ENCODE data around the gene EIF2S1. TPM values are rescaled to one million over a fixed set of nuclear protein-coding genes. Genes with fewer than 3 reads are reported as not detected.

EIF2S1 gene
- total RNA-seq, result 10 to 100 TPM; 41.2 to 68.6 (median 56.1) TPM
- polyA plus RNA-seq, result 10 to 100 TPM; 13.9 to 51.4 (median 26.3) TPM
- long read RNA-seq, donor 1, full-length matches to known transcripts, result 29 of 29 reads
- long read RNA-seq, donor 1, partial matches to known transcripts, result 0 of 29 reads
- long read RNA-seq, donor 1, other reads (novel, unspliced or antisense), result 0 of 29 reads
- long read RNA-seq, donor 2, full-length matches to known transcripts, result 25 of 25 reads
- long read RNA-seq, donor 2, partial matches to known transcripts, result 0 of 25 reads
- long read RNA-seq, donor 2, other reads (novel, unspliced or antisense), result 0 of 25 reads

GRCh38 chr14:67359775-67360469 is at the start of gene EIF2S1, which contains the start of gene ATP6V1D:
Gene EIF2S1 (plus strand): TSS chr14:67360328. CDS start chr14:67364768, 4,440 bp downstream.
Gene ATP6V1D (minus strand): TSS chr14:67359804. CDS start chr14:67359698, 106 bp downstream.
- peak within 1 kb of the TSS; percentile 61 to 97 (median 94) for H3K27ac ChIP-seq
- 0 to 1% (median 0%) methylated on average over 36 to 47 of the region's 47 CpGs for WGBS, 5 donors
- H3K36me3 ChIP-seq, result peaks cover 0 to 25% (median 9%) of the 10 kb centered on the region in 6 donors
- TF ChIP-seq CTCF (IDR thresholded peaks at IDR 0.05 in 8 of 11, conservative IDR thresholded peaks at IDR 0.05 in 3 of 11) (peak; percentile 82 to 99 (median 93)), POLR2AphosphoS5 (IDR thresholded peaks at IDR 0.05) (peak; percentile 93 to 96 (median 94)), POLR2A (IDR thresholded peaks at IDR 0.05) (peak; percentile 11 to 66 (median 49))
- no peaks in the 10 kb centered on the region for H3K9me3 ChIP-seq
- H3K4me3 ChIP-seq, result peak within 1 kb of the TSS; percentile 71 to 96 (median 88)
- no peaks in the 10 kb centered on the region for H3K27me3 ChIP-seq (replicated peaks in 1 of 7)
- intact Hi-C loops (cut with DNase I; ENCODE audit: low total_unique reads), result no loop called here
- DNase-seq, result peak; percentile 100
- peaks cover 36 to 92% (median 72%) of the 10 kb centered on the region in 6 donors for H3K4me1 ChIP-seq

GRCh38 chr14:67311868-67312267 is 48.3 kb upstream of the EIF2S1 start:
- no peak overlapping the region for H3K27ac ChIP-seq
- H3K4me1 ChIP-seq, result no peaks in the 10 kb centered on the region
- intact Hi-C loops (cut with DNase I; ENCODE audit: low total_unique reads), result no loop called here
- H3K36me3 ChIP-seq, result peaks cover 0 to 65% (median 4%) of the 10 kb centered on the region in 6 donors
- H3K27me3 ChIP-seq (replicated peaks in 1 of 7), result no peaks in the 10 kb centered on the region
- no peak overlapping the region for H3K4me3 ChIP-seq
- DNase-seq, result no peak
- no peaks in the 10 kb centered on the region for H3K9me3 ChIP-seq
- TF ChIP-seq POLR2A (IDR thresholded peaks at IDR 0.05), result no peak
- no peak for TF ChIP-seq POLR2AphosphoS5 (IDR thresholded peaks at IDR 0.05)
- TF ChIP-seq CTCF (IDR thresholded peaks at IDR 0.05 in 8 of 11, conservative IDR thresholded peaks at IDR 0.05 in 3 of 11), result no peak
- 98 to 100% (median 99%) methylated on average over 2 of the region's 2 CpGs for WGBS, 5 donors

GRCh38 chr14:67313153-67313552 is 47.0 kb upstream of the EIF2S1 start:
- intact Hi-C loops (cut with DNase I; ENCODE audit: low total_unique reads), result no loop called here
- Histone ChIP-seq H3K27me3 (replicated peaks in 1 of 7) (no peaks in the 10 kb centered on the region), H3K4me3 (no peak overlapping the region), H3K27ac (no peak overlapping the region), H3K4me1 (no peaks in the 10 kb centered on the region), H3K36me3 (peaks cover 0 to 78% (median 7%) of the 10 kb centered on the region in 6 donors), H3K9me3 (no peaks in the 10 kb centered on the region)
- 92 to 97% (median 95%) methylated on average over 1 of the region's 1 CpG for WGBS, 5 donors
- TF ChIP-seq CTCF (IDR thresholded peaks at IDR 0.05 in 8 of 11, conservative IDR thresholded peaks at IDR 0.05 in 3 of 11) (no peak), POLR2AphosphoS5 (IDR thresholded peaks at IDR 0.05) (no peak), POLR2A (IDR thresholded peaks at IDR 0.05) (no peak)
- DNase-seq, result no peak

GRCh38 chr14:67317822-67318221 is 42.3 kb upstream of the EIF2S1 start:
- Histone ChIP-seq H3K27me3 (replicated peaks in 1 of 7) (no peaks in the 10 kb centered on the region), H3K4me3 (no peak overlapping the region), H3K4me1 (no peaks in the 10 kb centered on the region), H3K27ac (no peak overlapping the region), H3K9me3 (no peaks in the 10 kb centered on the region), H3K36me3 (peaks cover 0 to 92% (median 22%) of the 10 kb centered on the region in 6 donors)
- WGBS, 5 donors, result 76 to 92% (median 89%) methylated on average over 1 of the region's 1 CpG
- TF ChIP-seq CTCF (IDR thresholded peaks at IDR 0.05 in 8 of 11, conservative IDR thresholded peaks at IDR 0.05 in 3 of 11) (no peak), POLR2AphosphoS5 (IDR thresholded peaks at IDR 0.05) (no peak), POLR2A (IDR thresholded peaks at IDR 0.05) (no peak)
- no peak for DNase-seq
- intact Hi-C loops (cut with DNase I; ENCODE audit: low total_unique reads), result no loop called here

Data from spleen (tissue), 13 donors.